Loucy (cell line): ENCODE data around the gene GGT5.

ENCODE experiments used
- H2AFZ ChIP-seq: fragments of 200-600 bp; sonication (generic); 2 replicates; pipeline ENCODE4 v1.6.0; 2016; ENCODE audit warnings: antibody characterized with exemption, mild to moderate bottlenecking, low read length, moderate library complexity
- H3F3A ChIP-seq: fragments of 200-600 bp; 2 replicates; pipeline ENCODE4 v1.6.0; 2016; ENCODE audit warnings: antibody characterized with exemption, low read depth, mild to moderate bottlenecking
- H3K27me3 ChIP-seq: fragments of 200-600 bp; sonication (generic); 2 replicates; pipeline ENCODE4 v1.6.1; 2014; ENCODE audit warnings: low read length, mild to moderate bottlenecking; ENCODE audit not compliant: insufficient read depth, poor library complexity, severe bottlenecking
- H3K36me3 ChIP-seq: fragments of 200-600 bp; sonication (generic); 2 replicates; pipeline ENCODE4 v1.6.1; 2016; ENCODE audit warnings: low read length; ENCODE audit not compliant: insufficient read depth
- H3K4me1 ChIP-seq: fragments of 200-600 bp; sonication (generic); 2 replicates; pipeline ENCODE4 v1.5.1; 2014; ENCODE audit warnings: low read length, mild to moderate bottlenecking; ENCODE audit not compliant: insufficient read depth, poor library complexity, severe bottlenecking
- H3K4me2 ChIP-seq: fragments of 200-600 bp; sonication (generic); 2 replicates; pipeline ENCODE4 v1.6.0; 2014; ENCODE audit warnings: antibody characterized with exemption, low read length, low read depth, mild to moderate bottlenecking; ENCODE audit not compliant: poor library complexity, severe bottlenecking
- H3K4me3 ChIP-seq: fragments of 200-600 bp; sonication (generic); 2 replicates; pipeline ENCODE4 v1.5.1; 2014; ENCODE audit warnings: low read length, mild to moderate bottlenecking, mixed read lengths; ENCODE audit not compliant: poor library complexity, severe bottlenecking
- H3K79me2 ChIP-seq: fragments of 200-600 bp; sonication (generic); 2 replicates; pipeline ENCODE4 v1.6.1; 2014; ENCODE audit warnings: low read length; ENCODE audit not compliant: insufficient read depth
- H3K9ac ChIP-seq: fragments of 200-600 bp; sonication (generic); 2 replicates; pipeline ENCODE4 v1.6.0; 2014; ENCODE audit warnings: mild to moderate bottlenecking, low read depth, low read length, moderate library complexity; ENCODE audit not compliant: poor library complexity, severe bottlenecking
- H3K9me2 ChIP-seq: fragments of 200-600 bp; sonication (generic); replicated peaks from 2 replicates; pipeline ENCODE4 v1.6.1; 2016; ENCODE audit warnings: low read depth, low read length, mixed read lengths
- H3K9me3 ChIP-seq: fragments of 200-600 bp; sonication (generic); 2 replicates; pipeline ENCODE4 v1.6.1; 2014; ENCODE audit warnings: mild to moderate bottlenecking, antibody characterized with exemption, low read length, low read depth; ENCODE audit not compliant: insufficient read depth
- H4K20me1 ChIP-seq: fragments of 200-600 bp; sonication (generic); 2 replicates; pipeline ENCODE4 v1.6.0; 2014; ENCODE audit warnings: antibody characterized with exemption, low read length, mild to moderate bottlenecking; ENCODE audit not compliant: insufficient read depth, poor library complexity, severe bottlenecking
- CTCF ChIP-seq: fragments of 200-600 bp; sonication (generic); conservative IDR thresholded peaks from 2 replicates; pipeline ENCODE4 v1.5.1; 2014; ENCODE audit warnings: mild to moderate bottlenecking, antibody characterized with exemption, low read length
- EZH2phosphoT487 ChIP-seq: fragments of 200-600 bp; IDR thresholded peaks from 2 replicates; pipeline ENCODE4 v1.6.1; 2018; ENCODE audit warnings: antibody characterized with exemption, mild to moderate bottlenecking, moderate library complexity, borderline replicate concordance

Gene GGT5

GRCh38 chr22:24185501-24186351 lies 59.2 kb downstream of the GGT5 start:
- H3K4me3 ChIP-seq, result no peak overlapping the region
- no peaks in the 10 kb centered on the region for H3K27me3 ChIP-seq
- H3F3A ChIP-seq, result no peaks in the 10 kb centered on the region
- no peaks in the 10 kb centered on the region for H3K36me3 ChIP-seq
- H3K9me3 ChIP-seq, result no peaks in the 10 kb centered on the region
- no peak overlapping the region for H3K4me2 ChIP-seq
- H3K9ac ChIP-seq, result no peak overlapping the region
- H3K79me2 ChIP-seq, result no peaks in the 10 kb centered on the region
- H4K20me1 ChIP-seq, result no peaks in the 10 kb centered on the region
- no peak overlapping the region for H2AFZ ChIP-seq
- H3K9me2 ChIP-seq, result no peaks in the 10 kb centered on the region
- H3K4me1 ChIP-seq, result no peaks in the 10 kb centered on the region
- TF ChIP-seq EZH2phosphoT487 (no peak), CTCF (no peak)

- no peak for TF ChIP-seq EZH2phosphoT487
- TF ChIP-seq CTCF, result no peak
- no peaks in the 10 kb centered on the region for H3F3A ChIP-seq
- no peaks in the 10 kb centered on the region for H3K27me3 ChIP-seq
- H3K4me2 ChIP-seq, result no peak overlapping the region
- no peak overlapping the region for H3K9ac ChIP-seq
- no peaks in the 10 kb centered on the region for H3K9me3 ChIP-seq
- no peaks in the 10 kb centered on the region for H4K20me1 ChIP-seq
- H3K4me1 ChIP-seq, result no peaks in the 10 kb centered on the region
- H3K36me3 ChIP-seq, result peaks cover under 1% of the 10 kb centered on the region; the same call in 1 of the 2 replicates
- no peak overlapping the region for H3K4me3 ChIP-seq
- no peaks in the 10 kb centered on the region for H3K79me2 ChIP-seq
- no peaks in the 10 kb centered on the region for H3K9me2 ChIP-seq
- H2AFZ ChIP-seq, result no peak overlapping the region
Observed at GRCh38 chr22:24185001-24185500, 59.8 kb downstream of the GGT5 start.

- Histone ChIP-seq H3K27me3 (no peaks in the 10 kb centered on the region), H3K4me2 (no peak overlapping the region), H4K20me1 (no peaks in the 10 kb centered on the region), H3K36me3 (peaks cover 8% of the 10 kb centered on the region; the same call in 1 of the 2 replicates), H2AFZ (no peak overlapping the region), H3K4me1 (no peaks in the 10 kb centered on the region), H3K9me3 (no peaks in the 10 kb centered on the region), H3K4me3 (no peak overlapping the region), H3K79me2 (no peaks in the 10 kb centered on the region), H3F3A (no peaks in the 10 kb centered on the region), H3K9ac (no peak overlapping the region), H3K9me2 (no peaks in the 10 kb centered on the region)
- TF ChIP-seq CTCF (no peak), EZH2phosphoT487 (no peak)
Observed at GRCh38 chr22:24184057-24184798, 60.7 kb downstream of the GGT5 start.
